Omental fat pad (tissue), 4 donors: ENCODE data around the gene TANGO6. TPM values are rescaled to one million over a fixed set of nuclear protein-coding genes. Genes with fewer than 3 reads are reported as not detected.

ENCODE experiments used
- ATAC-seq: fragments of 150-250 bp; one replicate; pipeline ENCODE4 v1.9.1; 2016; ENCODE audit warnings: mild to moderate bottlenecking, moderate library complexity; ENCODE audit not compliant: low FRiP score
- DNase-seq: peaks from one replicate; pipeline ENCODE4 v3.0.0-alpha.2; 2019; ENCODE audit warnings: low spot score
- total RNA-seq, 4 donors: library from RNA; depleted of rRNA; stranded (reverse); fragments of >200 nt; gene quantifications; one replicate each; pipeline ENCODE4 v1.1.0, GENCODE V29; 2016
- TF ChIP-seq, protein P1 (sequence below), 3 donors: fragments of 450-650 bp; IDR thresholded peaks; one replicate each; pipeline ENCODE4 v1.5.1; 2016 to 2017; ENCODE audit warnings: antibody characterized with exemption in 3 of 3, mild to moderate bottlenecking in 3 of 3, moderate library complexity in 2 of 3

TANGO6 gene
- total RNA-seq, 4 donors from 2014 or later: 15.1 to 26.2 (median 19.8) TPM

DNA sequence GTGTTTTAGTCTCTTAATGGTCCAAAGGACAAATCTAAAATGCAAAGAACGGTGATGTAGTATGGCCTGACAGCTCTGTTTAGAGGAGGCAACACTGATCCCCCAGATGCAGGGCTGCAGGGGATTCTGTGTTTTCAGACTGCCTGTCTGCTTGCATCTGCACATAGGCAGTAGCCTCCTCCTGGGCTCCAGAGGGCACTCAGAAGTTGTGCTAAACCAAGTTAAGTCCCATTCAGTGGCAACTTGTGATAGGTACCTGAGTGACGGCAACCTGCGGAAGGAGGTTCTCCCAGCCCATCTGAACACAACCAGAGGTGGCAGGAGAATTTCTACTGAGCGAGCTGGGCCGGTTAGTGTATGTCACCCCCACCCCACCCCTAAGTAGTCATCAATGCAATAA lies 272.0 kb downstream of the TANGO6 start:
- no peak for DNase-seq
- no peak for ATAC-seq
- TF ChIP-seq, protein P1, sequence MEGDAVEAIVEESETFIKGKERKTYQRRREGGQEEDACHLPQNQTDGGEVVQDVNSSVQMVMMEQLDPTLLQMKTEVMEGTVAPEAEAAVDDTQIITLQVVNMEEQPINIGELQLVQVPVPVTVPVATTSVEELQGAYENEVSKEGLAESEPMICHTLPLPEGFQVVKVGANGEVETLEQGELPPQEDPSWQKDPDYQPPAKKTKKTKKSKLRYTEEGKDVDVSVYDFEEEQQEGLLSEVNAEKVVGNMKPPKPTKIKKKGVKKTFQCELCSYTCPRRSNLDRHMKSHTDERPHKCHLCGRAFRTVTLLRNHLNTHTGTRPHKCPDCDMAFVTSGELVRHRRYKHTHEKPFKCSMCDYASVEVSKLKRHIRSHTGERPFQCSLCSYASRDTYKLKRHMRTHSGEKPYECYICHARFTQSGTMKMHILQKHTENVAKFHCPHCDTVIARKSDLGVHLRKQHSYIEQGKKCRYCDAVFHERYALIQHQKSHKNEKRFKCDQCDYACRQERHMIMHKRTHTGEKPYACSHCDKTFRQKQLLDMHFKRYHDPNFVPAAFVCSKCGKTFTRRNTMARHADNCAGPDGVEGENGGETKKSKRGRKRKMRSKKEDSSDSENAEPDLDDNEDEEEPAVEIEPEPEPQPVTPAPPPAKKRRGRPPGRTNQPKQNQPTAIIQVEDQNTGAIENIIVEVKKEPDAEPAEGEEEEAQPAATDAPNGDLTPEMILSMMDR (IDR thresholded peaks at IDR 0.05): no peak

DNA sequence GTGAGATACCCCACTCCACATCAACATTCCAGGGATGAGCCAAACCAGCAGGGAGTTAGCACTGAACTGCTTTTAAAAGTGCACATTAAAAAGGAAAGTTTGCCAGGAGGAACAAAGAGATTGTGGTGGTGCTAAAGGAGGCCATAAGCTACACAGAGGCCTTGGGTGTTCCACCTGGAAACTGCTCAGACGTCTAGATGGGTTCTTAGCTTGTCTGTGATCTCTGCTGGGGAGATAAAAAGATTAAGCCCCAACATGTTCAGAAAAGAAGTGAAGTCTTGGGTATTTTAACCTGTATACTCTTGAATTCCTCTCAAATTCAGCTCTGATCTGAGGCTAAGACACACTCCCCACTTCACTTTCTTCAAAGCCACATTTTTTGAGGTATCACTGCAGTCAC lies 272.5 kb downstream of the TANGO6 start:
- DNase-seq (no peak), ATAC-seq (no peak)
- TF ChIP-seq, protein P1 (IDR thresholded peaks at IDR 0.05): no peak

DNA sequence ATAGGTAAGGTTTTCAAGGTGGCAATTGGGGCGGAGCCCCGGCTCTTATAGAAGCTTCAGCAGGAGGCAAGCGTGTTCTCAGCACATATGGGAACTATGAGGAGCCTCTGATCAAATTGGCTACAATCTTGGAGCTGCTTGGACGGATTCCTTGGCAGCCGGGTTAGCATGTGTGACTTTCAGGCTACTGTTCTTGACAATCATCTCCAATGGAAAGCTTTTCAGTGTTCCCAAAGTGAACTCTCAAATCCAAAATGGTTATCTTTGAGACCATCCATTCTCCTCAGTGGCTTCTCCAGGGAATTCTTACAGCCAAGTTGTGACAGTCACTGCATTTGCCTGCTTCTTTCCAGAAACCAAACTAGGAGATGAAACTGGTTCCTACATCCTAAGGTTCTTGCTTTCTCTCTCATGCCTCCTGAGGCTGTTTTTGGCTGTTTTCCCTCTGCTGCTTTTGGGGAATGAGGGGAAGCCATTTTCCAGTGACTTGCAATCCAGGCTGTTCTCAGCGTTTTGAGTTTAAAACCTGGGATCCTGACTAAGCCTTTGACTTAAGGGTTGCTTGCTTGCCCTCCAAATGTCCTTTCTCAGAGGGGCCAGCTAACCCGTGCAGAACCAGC lies 273.0 kb downstream of the TANGO6 start:
- ATAC-seq (no peak), DNase-seq (no peak)
- TF ChIP-seq, protein P1 (IDR thresholded peaks at IDR 0.05): no peak

DNA sequence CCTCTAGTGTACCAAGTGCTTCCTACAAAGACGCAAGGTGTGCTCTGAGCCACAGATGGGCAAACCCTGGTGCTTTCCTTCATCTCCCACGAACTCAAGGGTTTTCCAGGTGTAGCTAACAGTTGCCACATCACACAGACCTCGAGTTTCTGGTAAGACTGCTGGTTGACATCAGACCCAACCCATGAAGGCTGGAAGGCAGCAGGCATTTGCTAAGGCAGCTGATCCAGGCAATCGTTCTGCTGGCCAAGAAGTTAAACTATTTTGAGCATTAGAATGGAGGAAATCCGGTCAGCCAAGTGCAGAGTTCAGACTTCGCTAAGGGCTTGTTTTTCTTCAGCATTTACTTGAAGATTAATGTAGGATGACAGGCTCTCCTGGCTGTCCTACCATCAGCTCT lies 273.6 kb downstream of the TANGO6 start:
- ATAC-seq (no peak), DNase-seq (no peak)
- TF ChIP-seq, protein P1 (IDR thresholded peaks at IDR 0.05): no peak

DNA sequence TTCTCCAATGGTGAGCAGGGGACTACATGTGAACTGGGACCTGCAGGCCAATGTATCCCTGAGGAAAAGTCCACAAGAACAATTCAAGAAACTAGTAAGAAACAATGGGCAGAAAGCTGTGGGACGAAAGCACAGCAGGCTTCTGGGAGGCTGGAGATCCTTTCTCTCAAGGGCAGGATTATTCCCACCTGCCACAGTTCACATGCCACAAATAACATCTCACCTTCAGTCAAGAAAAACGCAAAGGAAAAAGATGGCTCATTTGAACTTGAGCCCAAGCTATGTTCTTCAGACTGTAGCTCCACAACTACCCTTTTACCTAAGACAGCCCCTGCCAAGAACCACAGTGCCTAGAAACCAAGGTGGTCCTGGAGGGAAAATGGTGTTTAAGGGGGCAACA lies 275.1 kb downstream of the TANGO6 start:
- ATAC-seq: no peak
- no peak for DNase-seq
- TF ChIP-seq, protein P1 (IDR thresholded peaks at IDR 0.05): no peak

DNA sequence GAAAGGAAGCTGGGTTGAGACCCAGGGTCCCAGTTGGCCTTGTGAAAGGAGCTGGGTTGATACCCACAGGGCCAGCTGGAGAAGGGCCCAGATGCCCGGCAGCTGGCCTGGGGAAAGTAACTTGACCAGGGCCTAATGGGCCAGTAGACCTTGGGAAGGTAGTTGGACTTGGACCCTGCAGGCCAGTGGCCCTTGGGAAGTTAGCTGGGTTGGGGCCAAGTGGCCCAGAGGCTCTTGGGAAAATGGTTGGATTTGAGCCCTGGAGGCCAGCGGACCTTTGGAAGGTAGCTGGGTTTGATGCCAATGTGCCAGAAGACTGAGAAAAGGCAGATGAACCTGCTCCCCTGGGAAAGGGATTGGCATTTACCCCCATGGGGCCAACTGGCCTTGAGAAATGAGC lies 275.7 kb downstream of the TANGO6 start:
- ATAC-seq (no peak), DNase-seq (no peak)
- TF ChIP-seq, protein P1 (IDR thresholded peaks at IDR 0.05): no peak

DNA sequence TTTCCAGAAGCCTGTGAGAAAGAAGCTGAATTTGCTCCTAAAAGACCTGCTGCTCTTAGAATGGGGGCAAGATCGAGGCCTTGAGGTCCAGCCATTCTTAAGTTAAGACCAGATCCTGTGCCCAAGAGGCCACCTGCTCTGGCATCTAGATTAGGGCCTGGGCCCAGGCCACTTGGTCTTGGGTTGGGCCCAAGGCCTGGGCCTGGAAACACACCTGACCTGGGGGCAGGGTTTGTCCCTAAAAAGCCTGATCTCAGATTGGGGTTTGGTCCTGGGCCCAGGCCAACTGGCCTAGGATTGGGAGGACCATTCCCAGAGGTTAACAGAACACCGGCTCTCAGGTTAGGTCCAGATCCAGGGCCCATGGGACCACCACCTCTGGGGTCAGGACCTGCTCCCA lies 276.2 kb downstream of the TANGO6 start:
- no peak for DNase-seq
- TF ChIP-seq, protein P1 (IDR thresholded peaks at IDR 0.05): no peak
- ATAC-seq: no peak
